CD4-positive, alpha-beta T cell (primary cell): Measurements from ENCODE around the gene TMEM127. TPM values are rescaled to one million over a fixed set of nuclear protein-coding genes. Genes with fewer than 3 reads are reported as not detected.
A peak's percentile ranks its signal among the peaks of the same experiment; 100 is the strongest.

Experiments used
- ATAC-seq: fragments of 200-7000 bp; cut with Tn5 transposase; one replicate; pipeline ENCODE4 v1.10.0; 2022; ENCODE audit warnings: mild to moderate bottlenecking; ENCODE audit not compliant: poor library complexity
- CTCF ChIA-PET: fragments of 350-600 bp; sonication (Branson Sonifier 250); formaldehyde crosslinking; loops from one replicate; lab custom pipeline; 2021; ENCODE audit warnings: antibody characterized with exemption, inconsistent platforms; lab: Charles Lee
- POLR2A ChIA-PET: fragments of 350-600 bp; sonication (Branson Sonifier 250); formaldehyde crosslinking; loops from one replicate; lab custom pipeline; 2021; ENCODE audit warnings: antibody characterized with exemption, inconsistent platforms; lab: Charles Lee
- DNase-seq, 14 experiments: peaks; one replicate each; pipeline ENCODE4 v3.0.0-alpha.2; 2013 to 2020; ENCODE audit warnings: mixed read lengths in 2 of 14
- H3K27ac ChIP-seq, 2 donors: one replicate each; pipeline versions ENCODE4 v1.5.1 to v1.7.0; 2013; ENCODE audit warnings: low read length in 2 of 2, low read depth in 1 of 2, mild to moderate bottlenecking in 1 of 2
- H3K27me3 ChIP-seq, 2 experiments: 1 replicate in 1 of 2; 2 replicates in 1 of 2; pipeline versions ENCODE4 v1.6.1 to v1.7.0; 2013; ENCODE audit warnings: low read length in 2 of 2, control low read depth in 1 of 2, mild to moderate bottlenecking in 1 of 2, moderate library complexity in 1 of 2; ENCODE audit not compliant: insufficient read depth in 2 of 2, control insufficient read depth in 1 of 2
- H3K36me3 ChIP-seq: one replicate; pipeline ENCODE4 v1.6.1; 2013; ENCODE audit warnings: low read length, control low read depth; ENCODE audit not compliant: insufficient read depth
- H3K4me1 ChIP-seq: one replicate; pipeline ENCODE4 v1.6.1; 2013; ENCODE audit warnings: low read length, control low read depth; ENCODE audit not compliant: insufficient read depth
- H3K4me3 ChIP-seq: one replicate; pipeline ENCODE4 v1.5.1; 2013; ENCODE audit warnings: mild to moderate bottlenecking, low read length, moderate library complexity
- H3K9me3 ChIP-seq, 2 experiments: 1 replicate in 1 of 2; 2 replicates in 1 of 2; pipeline versions ENCODE4 v1.6.1 to v1.7.0; 2013; ENCODE audit warnings: low read length in 2 of 2, mild to moderate bottlenecking in 2 of 2, control low read depth in 1 of 2, moderate library complexity in 1 of 2; ENCODE audit not compliant: control insufficient read depth in 1 of 2, insufficient read depth in 1 of 2
- H3K27ac Mint-ChIP-seq: one replicate; pipeline ENCODE4 v1.8.0; 2020; ENCODE audit warnings: mixed read lengths
- H3K27me3 Mint-ChIP-seq: one replicate; pipeline ENCODE4 v1.8.0; 2021; ENCODE audit warnings: mixed read lengths
- H3K36me3 Mint-ChIP-seq: one replicate; pipeline ENCODE4 v1.8.0; 2021; ENCODE audit warnings: low read depth, mixed read lengths
- H3K4me1 Mint-ChIP-seq: one replicate; pipeline ENCODE4 v1.8.0; 2021; ENCODE audit warnings: low read depth, mixed read lengths
- H3K4me3 Mint-ChIP-seq: one replicate; pipeline ENCODE4 v1.8.0; 2020; ENCODE audit warnings: mild to moderate bottlenecking, mixed read lengths
- H3K9me3 Mint-ChIP-seq: one replicate; pipeline ENCODE4 v1.8.0; 2020; ENCODE audit warnings: mixed read lengths
- CTCF ChIP-seq: fragments of 200-600 bp; IDR thresholded peaks from one replicate; pipeline ENCODE4 v1.8.0; 2022; ENCODE audit warnings: antibody characterized with exemption, mild to moderate bottlenecking
- intact Hi-C, 2 experiments: fragments of 100-400 bp; cut with DNase I in 1 of 2; cut with micrococcal nuclease in 1 of 2; formaldehyde crosslinking; loops; one replicate each; pipeline versions ENCODE4 v1.15.1 to v1.9.0; 2023 to 2025; cut with DNase I, micrococcal nuclease
- total RNA-seq, 174 experiments: library from RNA in 2 of 174; stranded (reverse) in 2 of 174; gene quantifications; one replicate each; pipeline ENCODE4 v1.2.3 and lab custom pipeline; 2021 to 2026

TMEM127 gene
- total RNA-seq, 2 experiments from 2014 or later = 34.2 to 36.0 TPM

- H3K27ac ChIP-seq = no peak overlapping the region
- H3K36me3 Mint-ChIP-seq = peaks cover 44% of the 10 kb centered on the region
- peaks cover 92% of the 10 kb centered on the region for H3K4me1 Mint-ChIP-seq
- DNase-seq = peak in 1 of 14 experiments; percentile 52
- H3K4me3 ChIP-seq = peak overlapping the region; percentile 5
- H3K4me1 ChIP-seq = peaks cover 53% of the 10 kb centered on the region
- H3K9me3 ChIP-seq = no peaks in the 10 kb centered on the region
- CTCF ChIA-PET = interaction anchor here (1.0 kb wide), 1 partner anchor 29 kb away, joined by 5 read pairs; no protein-coding TSS in a partner anchor
- intact Hi-C loops = loop anchor here in 1 of 2 experiments (10.0 kb wide), 1 partner anchor 121 kb away; the partner anchor contains the start of gene ITPRIPL1
- no peak for ATAC-seq
- H3K27me3 Mint-ChIP-seq = no peaks in the 10 kb centered on the region
- no peak for TF ChIP-seq CTCF
- no peaks in the 10 kb centered on the region for H3K9me3 Mint-ChIP-seq
- H3K27me3 ChIP-seq = no peaks in the 10 kb centered on the region
- H3K4me3 Mint-ChIP-seq = peak overlapping the region; percentile 74
- H3K27ac Mint-ChIP-seq = peak overlapping the region; percentile 77
- POLR2A ChIA-PET = interaction anchor here (1.0 to 1.5 kb wide), 3 partner anchors 37 to 103 kb away, joined by 3 to 7 read pairs (median 3); partner anchors contain the start of gene SNRNP200
- no peaks in the 10 kb centered on the region for H3K36me3 ChIP-seq
These were observed 62.4 kb downstream of the TMEM127 start for GRCh38 chr2:96203130-96204028.

- H3K27ac ChIP-seq = no peak overlapping the region
- H3K4me1 Mint-ChIP-seq = peaks cover 94% of the 10 kb centered on the region
- CTCF ChIA-PET = interaction anchor here (0.9 to 1.2 kb wide), 2 partner anchors 8 to 28 kb away, joined by 3 to 4 read pairs; no protein-coding TSS in a partner anchor
- H3K9me3 ChIP-seq = no peaks in the 10 kb centered on the region
- no peaks in the 10 kb centered on the region for H3K9me3 Mint-ChIP-seq
- POLR2A ChIA-PET = interaction anchor here (0.6 to 1.5 kb wide), 4 partner anchors 38 to 1148 kb away, joined by 3 to 7 read pairs (median 3); partner anchors contain the start of genes DUSP2 and SNRNP200
- peaks cover 47% of the 10 kb centered on the region for H3K4me1 ChIP-seq
- peak overlapping the region; percentile 14 for H3K27ac Mint-ChIP-seq
- no peaks in the 10 kb centered on the region for H3K27me3 ChIP-seq
- H3K36me3 Mint-ChIP-seq = peaks cover 40% of the 10 kb centered on the region
- peak overlapping the region; percentile 51 for H3K4me3 Mint-ChIP-seq
- no peak for ATAC-seq
- intact Hi-C loops = loop anchor here in 1 of 2 experiments (10.0 kb wide), 1 partner anchor 122 kb away; the partner anchor contains the start of gene ITPRIPL1
- no peaks in the 10 kb centered on the region for H3K27me3 Mint-ChIP-seq
- no peak for DNase-seq
- no peaks in the 10 kb centered on the region for H3K36me3 ChIP-seq
- TF ChIP-seq CTCF = no peak
- no peak overlapping the region for H3K4me3 ChIP-seq
These were observed 63.5 kb downstream of the TMEM127 start for GRCh38 chr2:96202152-96202854.

GRCh38 chr2:96201338-96201737 is 64.5 kb downstream of the TMEM127 start:
- TF ChIP-seq CTCF = no peak
- Mint-ChIP-seq H3K9me3 (no peaks in the 10 kb centered on the region), H3K36me3 (peaks cover 38% of the 10 kb centered on the region), H3K27me3 (no peaks in the 10 kb centered on the region), H3K4me3 (no peak overlapping the region), H3K4me1 (peaks cover 88% of the 10 kb centered on the region), H3K27ac (no peak overlapping the region)
- Histone ChIP-seq H3K4me3 (no peak overlapping the region), H3K9me3 (no peaks in the 10 kb centered on the region), H3K27me3 (no peaks in the 10 kb centered on the region), H3K36me3 (no peaks in the 10 kb centered on the region), H3K27ac (no peak overlapping the region), H3K4me1 (peaks cover 39% of the 10 kb centered on the region)
- intact Hi-C loops = loop anchor here in 1 of 2 experiments (10.0 kb wide), 1 partner anchor 123 kb away; the partner anchor contains the start of gene ITPRIPL1
- DNase-seq = no peak
- ChIA-PET POLR2A (interaction anchor here (0.6 to 1.3 kb wide), 4 partner anchors 27 to 1147 kb away, joined by 3 to 5 read pairs (median 3); partner anchors contain the start of gene DUSP2), CTCF (interaction anchor here (1.2 kb wide), 1 partner anchor 27 kb away, joined by 4 read pairs; no protein-coding TSS in a partner anchor)
- no peak for ATAC-seq
